HUES64 (cell line): ENCODE results near the gene RALGPS2. TPM values are rescaled to one million over a fixed set of nuclear protein-coding genes. Genes with fewer than 3 reads are reported as not detected.

ENCODE experiments used
- H3K27ac ChIP-seq: 2 replicates; pipeline ENCODE4 v1.7.0; 2013; ENCODE audit warnings: low read depth, low read length, inconsistent platforms
- H3K27me3 ChIP-seq: 2 replicates; pipeline ENCODE4 v1.6.1; 2013; ENCODE audit warnings: mild to moderate bottlenecking, low read length; ENCODE audit not compliant: insufficient read depth
- H3K36me3 ChIP-seq: 2 replicates; pipeline ENCODE4 v1.6.1; 2013; ENCODE audit warnings: mild to moderate bottlenecking, low read length; ENCODE audit not compliant: insufficient read depth
- H3K4me1 ChIP-seq: 2 replicates; pipeline ENCODE4 v1.6.1; 2013; ENCODE audit warnings: mild to moderate bottlenecking, low read length, moderate library complexity; ENCODE audit not compliant: insufficient read depth
- H3K4me3 ChIP-seq: 2 replicates; pipeline ENCODE4 v1.5.1; 2013; ENCODE audit warnings: mild to moderate bottlenecking, low read length, moderate library complexity
- H3K9ac ChIP-seq: 2 replicates; pipeline ENCODE4 v1.6.1; 2013; ENCODE audit warnings: mild to moderate bottlenecking, low read depth, low read length
- H3K9me3 ChIP-seq: 2 replicates; pipeline ENCODE4 v1.6.1; 2013; ENCODE audit warnings: low read depth, low read length; ENCODE audit not compliant: insufficient read depth
- WGBS: fragments of 150-250, 120-280 bp; methylation state at CpG from one replicate; pipeline ENCODE4 v1.1.7; 2013; ENCODE audit warnings: missing lambda C conversion rate; 5-methylcytosine and 5-hydroxymethylcytosine counted together
- polyA plus RNA-seq, 2 experiments: library from polyadenylated mRNA; stranded (reverse); fragments of 50-300 nt; gene quantifications; one replicate each; pipeline ENCODE4 v1.2.3, GENCODE V29; 2013

The RALGPS2 gene
- polyA plus RNA-seq (2013, experiment 1 of 2): 23.3 TPM
- polyA plus RNA-seq (2013, experiment 2 of 2): 25.3 TPM

DNA sequence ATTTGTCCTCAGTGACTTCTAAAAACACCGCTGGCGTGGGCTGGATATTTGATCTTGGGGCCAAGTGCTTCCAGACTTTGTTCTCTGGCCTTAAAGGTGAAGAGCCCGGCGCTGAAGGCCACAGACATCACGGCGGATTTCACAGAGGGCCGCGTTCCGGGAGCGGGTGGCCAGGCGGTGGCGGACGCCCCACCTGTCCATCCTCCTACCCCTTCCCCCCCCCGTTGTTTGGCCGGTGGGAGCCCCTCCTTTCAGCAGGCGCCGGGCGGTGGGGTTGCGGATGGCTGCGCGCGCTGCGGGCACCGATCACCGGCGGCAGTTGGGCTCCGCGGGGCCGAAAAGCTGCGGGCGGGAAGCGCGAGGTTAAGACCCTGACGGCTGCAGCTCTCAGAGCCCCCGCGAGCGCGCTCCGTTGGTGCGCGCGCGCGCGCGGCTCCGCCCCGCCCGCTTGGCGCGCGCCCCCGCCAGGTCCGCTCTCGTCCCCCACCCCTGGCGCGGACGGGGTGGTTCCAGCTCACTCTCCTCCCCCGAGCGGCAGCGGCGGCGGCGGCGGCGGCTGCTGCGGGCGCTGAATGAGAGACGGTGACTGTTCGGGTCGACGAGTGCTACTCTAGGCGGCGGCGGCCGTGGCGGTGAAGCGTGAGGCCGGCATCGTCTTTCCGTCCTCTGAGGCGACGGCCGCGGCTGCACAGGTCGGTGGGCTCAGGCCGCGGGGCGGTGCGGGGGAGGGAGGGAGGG is at the start of gene RALGPS2:
Gene RALGPS2 (plus strand): TSS at position 517 of the 738 bp plus-strand sequence. CDS start 51,521 bp downstream, outside the sequence.
- H3K27me3 ChIP-seq: peaks cover 13% of the 10 kb centered on the region; the same call in 1 of the 2 replicates
- H3K9me3 ChIP-seq: no peaks in the 10 kb centered on the region
- H3K4me3 ChIP-seq: peak within 1 kb of the TSS; percentile 88
- H3K9ac ChIP-seq: peak within 1 kb of the TSS; percentile 84
- peaks cover 23% of the 10 kb centered on the region for H3K4me1 ChIP-seq
- no peaks in the 10 kb centered on the region for H3K36me3 ChIP-seq
- under 1% methylated on average over 87 of the region's 90 CpGs for WGBS
- peak within 1 kb of the TSS; percentile 78 for H3K27ac ChIP-seq

DNA sequence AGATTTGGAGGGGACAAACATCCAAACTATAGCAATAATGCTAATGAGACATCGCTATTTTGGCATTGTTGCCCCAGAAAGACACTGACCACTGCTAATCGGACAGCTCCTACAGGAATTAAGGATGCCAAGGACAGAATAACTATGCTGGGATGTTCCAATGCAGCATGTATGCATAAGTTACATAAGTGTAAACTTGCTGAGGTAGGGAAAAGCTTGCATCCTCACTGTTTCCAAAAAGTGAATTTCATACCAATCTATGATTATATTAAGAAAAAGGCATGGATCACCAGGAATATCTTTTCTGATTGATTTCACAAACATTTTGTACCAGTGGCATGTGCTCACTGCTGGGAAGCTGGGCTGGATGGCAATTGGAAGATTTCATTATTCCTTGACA is 45.8 kb upstream of the RALGPS2 start:
- Histone ChIP-seq H3K9ac (no peak overlapping the region), H3K9me3 (no peaks in the 10 kb centered on the region), H3K4me1 (no peaks in the 10 kb centered on the region), H3K27ac (no peak overlapping the region), H3K27me3 (no peaks in the 10 kb centered on the region), H3K4me3 (no peak overlapping the region), H3K36me3 (no peaks in the 10 kb centered on the region)
- 96% methylated on average over 2 of the region's 2 CpGs for WGBS

DNA sequence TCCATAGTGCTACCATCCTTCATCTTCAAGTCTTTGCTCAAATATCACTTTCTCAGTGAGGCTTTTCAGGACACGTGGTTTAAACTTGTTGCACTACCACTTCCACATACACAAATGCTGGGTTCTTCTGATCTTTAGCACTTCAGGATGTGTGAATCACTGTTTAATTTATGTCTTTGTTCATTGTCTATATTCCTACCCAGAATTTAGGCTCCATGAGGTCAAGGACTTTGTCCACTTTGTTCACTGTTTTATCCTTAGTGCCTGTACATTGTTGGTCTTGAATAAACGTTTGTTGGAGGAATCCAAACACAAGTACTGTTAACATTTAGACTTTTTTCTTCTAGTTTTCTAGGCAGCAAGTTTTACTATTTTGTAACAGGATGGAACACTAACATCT is 42.6 kb upstream of the RALGPS2 start:
- Histone ChIP-seq H3K4me1 (no peaks in the 10 kb centered on the region), H3K27ac (no peak overlapping the region), H3K9me3 (no peaks in the 10 kb centered on the region), H3K27me3 (no peaks in the 10 kb centered on the region), H3K4me3 (no peak overlapping the region), H3K36me3 (no peaks in the 10 kb centered on the region), H3K9ac (no peak overlapping the region)
- 82% methylated on average over 2 of the region's 2 CpGs for WGBS

- no peak overlapping the region for H3K4me3 ChIP-seq
- H3K4me1 ChIP-seq: no peaks in the 10 kb centered on the region
- 93% methylated on average over 2 of the region's 2 CpGs for WGBS
- H3K9me3 ChIP-seq: no peaks in the 10 kb centered on the region
- H3K9ac ChIP-seq: no peak overlapping the region
- H3K27ac ChIP-seq: no peak overlapping the region
- no peaks in the 10 kb centered on the region for H3K36me3 ChIP-seq
- H3K27me3 ChIP-seq: no peaks in the 10 kb centered on the region
Observed at GRCh38 chr1:178682886-178683285, 42.2 kb upstream of the RALGPS2 start.

GRCh38 chr1:178683291-178683690 is 41.8 kb upstream of the RALGPS2 start:
- no peak overlapping the region for H3K9ac ChIP-seq
- no peaks in the 10 kb centered on the region for H3K4me1 ChIP-seq
- 93% methylated on average over 2 of the region's 2 CpGs for WGBS
- H3K36me3 ChIP-seq: no peaks in the 10 kb centered on the region
- no peaks in the 10 kb centered on the region for H3K27me3 ChIP-seq
- H3K27ac ChIP-seq: no peak overlapping the region
- no peak overlapping the region for H3K4me3 ChIP-seq
- no peaks in the 10 kb centered on the region for H3K9me3 ChIP-seq

- 98% methylated on average over 4 of the region's 5 CpGs for WGBS
- Histone ChIP-seq H3K27me3 (no peaks in the 10 kb centered on the region), H3K4me3 (no peak overlapping the region), H3K9me3 (no peaks in the 10 kb centered on the region), H3K27ac (no peak overlapping the region), H3K36me3 (no peaks in the 10 kb centered on the region), H3K9ac (no peak overlapping the region), H3K4me1 (no peaks in the 10 kb centered on the region)
Observed at GRCh38 chr1:178684111-178684510, 40.9 kb upstream of the RALGPS2 start.

GRCh38 chr1:178684542-178685000 is 40.5 kb upstream of the RALGPS2 start:
- Histone ChIP-seq H3K4me1 (no peaks in the 10 kb centered on the region), H3K27ac (no peak overlapping the region), H3K9me3 (no peaks in the 10 kb centered on the region), H3K36me3 (no peaks in the 10 kb centered on the region), H3K27me3 (no peaks in the 10 kb centered on the region), H3K9ac (no peak overlapping the region), H3K4me3 (no peak overlapping the region)
- 96% methylated on average over 1 of the region's 1 CpG for WGBS

DNA sequence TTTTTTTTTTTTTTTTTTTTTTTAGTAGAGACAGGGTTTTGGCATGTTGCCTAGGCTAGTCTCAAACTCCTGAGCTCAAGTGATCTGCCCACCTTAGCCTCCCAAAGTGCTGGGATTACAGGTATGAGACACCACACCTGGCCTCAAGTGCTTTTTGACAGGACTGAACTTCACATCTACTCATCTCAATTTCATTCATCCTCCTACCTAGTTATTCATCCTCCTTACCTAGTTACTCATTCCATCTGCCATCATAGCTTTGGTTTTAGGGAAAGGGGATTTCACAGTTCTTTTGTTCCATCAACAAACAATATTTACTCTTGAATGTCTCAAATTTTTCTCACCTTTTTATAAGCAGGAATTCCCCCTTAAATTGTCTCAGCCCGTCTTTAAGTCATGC is 38.6 kb upstream of the RALGPS2 start:
- no peaks in the 10 kb centered on the region for H3K4me1 ChIP-seq
- WGBS: 100% methylated on average over 1 of the region's 1 CpG
- H3K27me3 ChIP-seq: no peaks in the 10 kb centered on the region
- no peak overlapping the region for H3K9ac ChIP-seq
- H3K36me3 ChIP-seq: no peaks in the 10 kb centered on the region
- H3K27ac ChIP-seq: no peak overlapping the region
- H3K9me3 ChIP-seq: no peaks in the 10 kb centered on the region
- H3K4me3 ChIP-seq: no peak overlapping the region

DNA sequence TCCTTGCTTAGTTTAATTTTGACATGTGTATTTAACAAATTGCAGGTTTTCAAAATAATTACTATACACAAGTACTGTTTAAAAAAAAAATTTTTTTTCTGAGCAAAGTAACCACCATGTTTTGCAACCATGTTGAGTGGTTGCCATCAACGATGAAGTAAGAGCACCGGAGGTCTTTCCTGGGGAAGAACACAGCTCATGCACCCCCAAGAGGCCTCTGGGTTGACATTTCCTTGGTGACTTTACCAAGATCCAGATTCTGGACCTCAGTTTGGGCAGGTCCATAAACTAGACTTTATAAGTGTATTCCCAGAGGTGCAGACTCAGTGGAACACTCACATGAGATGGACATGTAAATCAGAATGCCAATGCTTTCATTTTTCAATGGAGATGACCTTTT is 36.8 kb upstream of the RALGPS2 start:
- Histone ChIP-seq H3K36me3 (no peaks in the 10 kb centered on the region), H3K27me3 (no peaks in the 10 kb centered on the region), H3K9me3 (no peaks in the 10 kb centered on the region), H3K4me1 (peaks cover 3% of the 10 kb centered on the region; the same call in 1 of the 2 replicates), H3K9ac (no peak overlapping the region), H3K4me3 (no peak overlapping the region), H3K27ac (no peak overlapping the region)
- WGBS: 96% methylated on average over 2 of the region's 2 CpGs

DNA sequence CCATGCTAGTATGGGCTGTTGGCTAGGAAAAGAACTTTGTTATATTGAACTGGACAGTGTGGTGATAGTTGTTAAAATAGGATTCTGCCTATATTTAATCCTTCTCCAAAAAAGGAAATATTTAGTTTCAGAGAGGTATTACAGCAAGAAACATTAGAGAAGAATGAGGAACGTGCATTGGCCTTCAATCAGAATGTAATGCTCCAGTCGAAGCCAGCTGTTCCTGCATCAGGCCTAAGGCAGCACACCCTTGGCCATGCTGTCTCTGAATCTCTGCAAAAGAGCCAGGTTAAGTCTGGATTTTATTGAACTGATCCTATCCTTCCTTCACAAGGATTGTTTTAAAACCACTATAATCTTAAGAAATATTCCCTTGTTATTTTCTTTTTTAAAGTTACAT is 35.3 kb upstream of the RALGPS2 start:
- H3K4me3 ChIP-seq: no peak overlapping the region
- no peaks in the 10 kb centered on the region for H3K36me3 ChIP-seq
- H3K4me1 ChIP-seq: peaks cover 3% of the 10 kb centered on the region; the same call in 1 of the 2 replicates
- H3K27ac ChIP-seq: no peak overlapping the region
- 93% methylated on average over 2 of the region's 2 CpGs for WGBS
- H3K9me3 ChIP-seq: no peaks in the 10 kb centered on the region
- no peak overlapping the region for H3K9ac ChIP-seq
- H3K27me3 ChIP-seq: no peaks in the 10 kb centered on the region

DNA sequence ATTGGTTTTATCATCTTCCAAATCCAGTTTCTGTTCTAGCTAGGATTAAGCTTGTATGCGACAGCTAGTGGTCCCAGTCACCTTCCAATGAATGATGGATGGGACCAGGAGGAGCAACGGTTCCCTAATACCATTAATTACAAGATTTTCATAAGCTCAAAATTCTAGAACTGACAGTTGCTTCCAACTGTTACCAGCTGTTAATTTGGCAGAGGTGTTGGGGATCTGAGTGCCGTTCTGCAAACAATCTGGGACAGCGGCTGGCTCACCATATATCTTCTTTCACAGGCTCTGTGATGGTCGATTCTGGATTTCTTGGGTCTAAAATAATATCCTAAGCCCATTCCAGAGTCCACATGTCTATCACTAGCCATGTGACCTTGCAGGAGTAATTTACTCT is 34.5 kb upstream of the RALGPS2 start:
- H3K4me3 ChIP-seq: no peak overlapping the region
- no peaks in the 10 kb centered on the region for H3K9me3 ChIP-seq
- H3K9ac ChIP-seq: no peak overlapping the region
- no peaks in the 10 kb centered on the region for H3K36me3 ChIP-seq
- H3K27ac ChIP-seq: no peak overlapping the region
- 86% methylated on average over 5 of the region's 5 CpGs for WGBS
- H3K4me1 ChIP-seq: peaks cover 3% of the 10 kb centered on the region; the same call in 1 of the 2 replicates
- no peaks in the 10 kb centered on the region for H3K27me3 ChIP-seq
